SK-N-SH (cell line): Measurements from ENCODE around the gene EXOC4.

Source experiments
- POLR2AphosphoS5 ChIP-seq: IDR thresholded peaks from 2 replicates; pipeline ENCODE4 v1.6.1; 2012; ENCODE audit warnings: low read depth, low read length
- TF ChIP-seq, protein P1 (sequence below): IDR thresholded peaks from 2 replicates; pipeline ENCODE4 v1.6.1; 2012; ENCODE audit warnings: mild to moderate bottlenecking, low read depth, low read length, moderate library complexity

- TF ChIP-seq POLR2AphosphoS5 = no peak
- TF ChIP-seq, protein P1, sequence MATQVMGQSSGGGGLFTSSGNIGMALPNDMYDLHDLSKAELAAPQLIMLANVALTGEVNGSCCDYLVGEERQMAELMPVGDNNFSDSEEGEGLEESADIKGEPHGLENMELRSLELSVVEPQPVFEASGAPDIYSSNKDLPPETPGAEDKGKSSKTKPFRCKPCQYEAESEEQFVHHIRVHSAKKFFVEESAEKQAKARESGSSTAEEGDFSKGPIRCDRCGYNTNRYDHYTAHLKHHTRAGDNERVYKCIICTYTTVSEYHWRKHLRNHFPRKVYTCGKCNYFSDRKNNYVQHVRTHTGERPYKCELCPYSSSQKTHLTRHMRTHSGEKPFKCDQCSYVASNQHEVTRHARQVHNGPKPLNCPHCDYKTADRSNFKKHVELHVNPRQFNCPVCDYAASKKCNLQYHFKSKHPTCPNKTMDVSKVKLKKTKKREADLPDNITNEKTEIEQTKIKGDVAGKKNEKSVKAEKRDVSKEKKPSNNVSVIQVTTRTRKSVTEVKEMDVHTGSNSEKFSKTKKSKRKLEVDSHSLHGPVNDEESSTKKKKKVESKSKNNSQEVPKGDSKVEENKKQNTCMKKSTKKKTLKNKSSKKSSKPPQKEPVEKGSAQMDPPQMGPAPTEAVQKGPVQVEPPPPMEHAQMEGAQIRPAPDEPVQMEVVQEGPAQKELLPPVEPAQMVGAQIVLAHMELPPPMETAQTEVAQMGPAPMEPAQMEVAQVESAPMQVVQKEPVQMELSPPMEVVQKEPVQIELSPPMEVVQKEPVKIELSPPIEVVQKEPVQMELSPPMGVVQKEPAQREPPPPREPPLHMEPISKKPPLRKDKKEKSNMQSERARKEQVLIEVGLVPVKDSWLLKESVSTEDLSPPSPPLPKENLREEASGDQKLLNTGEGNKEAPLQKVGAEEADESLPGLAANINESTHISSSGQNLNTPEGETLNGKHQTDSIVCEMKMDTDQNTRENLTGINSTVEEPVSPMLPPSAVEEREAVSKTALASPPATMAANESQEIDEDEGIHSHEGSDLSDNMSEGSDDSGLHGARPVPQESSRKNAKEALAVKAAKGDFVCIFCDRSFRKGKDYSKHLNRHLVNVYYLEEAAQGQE = no peak
These were observed 248.9 kb downstream of the EXOC4 start for GRCh38 chr7:133501771-133502170.
